Gastroesophageal sphincter (tissue), 4 donors: Measurements from ENCODE around the gene ZNF595. TPM values are rescaled to one million over a fixed set of nuclear protein-coding genes. Genes with fewer than 3 reads are reported as not detected.
"Not testable (repeated sequence)": the region's sequence is repeated elsewhere in the genome, so short reads cannot be mapped to it uniquely, and the experiment has no call there.

Experiments
- ATAC-seq: fragments of 150-250 bp; one replicate; pipeline ENCODE4 v1.9.1; 2016; ENCODE audit warnings: mild to moderate bottlenecking, moderate library complexity
- H3K27ac ChIP-seq, 4 donors: fragments of 200-600 bp; sonication (generic) in 3 of 4; 1 replicate in 3 of 4; 2 replicates in 1 of 4; pipeline ENCODE4 v1.5.1; 2016 to 2019
- H3K27me3 ChIP-seq: fragments of 200-600 bp; sonication (generic); one replicate; pipeline ENCODE4 v1.5.1; 2019
- H3K36me3 ChIP-seq, 2 donors: fragments of 200-600 bp; sonication (generic); one replicate each; pipeline ENCODE4 v1.5.1; 2019; ENCODE audit warnings: control low read depth in 1 of 2
- H3K4me1 ChIP-seq, 3 donors: fragments of 200-600 bp; sonication (generic); 1 replicate in 2 of 3; 2 replicates in 1 of 3; pipeline ENCODE4 v1.5.1; 2016 to 2019; ENCODE audit warnings: control low read depth in 2 of 3
- H3K4me3 ChIP-seq, 2 donors: fragments of 200-600 bp; sonication (generic); one replicate each; pipeline ENCODE4 v1.5.1; 2019; ENCODE audit warnings: mild to moderate bottlenecking in 1 of 2, moderate library complexity in 1 of 2
- H3K9me3 ChIP-seq, 3 donors: fragments of 200-600 bp; sonication (generic); one replicate each; pipeline ENCODE4 v1.5.1; 2017 to 2019; ENCODE audit warnings: control low read depth in 2 of 3
- CTCF ChIP-seq, 4 experiments: fragments of 200-600 bp in 2 of 4; fragments of 450-650 bp in 2 of 4; sonication (generic) in 1 of 4; IDR thresholded peaks; one replicate each; pipeline ENCODE4 v1.5.1; 2017 to 2019; ENCODE audit warnings: antibody characterized with exemption in 4 of 4, mild to moderate bottlenecking in 2 of 4, moderate library complexity in 2 of 4
- EP300 ChIP-seq: sonication (generic); formaldehyde crosslinking; IDR thresholded peaks from one replicate; pipeline ENCODE4 v1.6.1; 2017; ENCODE audit warnings: antibody characterized with exemption, mild to moderate bottlenecking
- POLR2A ChIP-seq, 2 donors: fragments of 450-650 bp; IDR thresholded peaks; one replicate each; pipeline ENCODE4 v1.6.1; 2017; ENCODE audit warnings: antibody characterized with exemption in 2 of 2, mild to moderate bottlenecking in 2 of 2, moderate library complexity in 1 of 2
- POLR2AphosphoS5 ChIP-seq: sonication (generic); formaldehyde crosslinking; IDR thresholded peaks from one replicate; pipeline ENCODE4 v1.6.1; 2017; ENCODE audit warnings: antibody characterized with exemption
- WGBS, 2 donors: methylation state at CpG; one replicate each; pipeline ENCODE4 v1.1.5; 2018; ENCODE audit warnings: low coverage in 1 of 2; 5-methylcytosine and 5-hydroxymethylcytosine counted together
- total RNA-seq, 4 donors: library from RNA; depleted of rRNA; stranded (reverse); fragments of >200 nt; gene quantifications; one replicate each; pipeline ENCODE4 v1.1.0, GENCODE V29; 2016

Gene ZNF595
- total RNA-seq, 4 donors from 2014 or later: 10.2 to 36.1 (median 24.2) TPM

GRCh38 chr4:120616-121015, 67.5 kb downstream of the ZNF595 start:
- H3K36me3 ChIP-seq: no peaks in the 10 kb centered on the region
- H3K4me3 ChIP-seq: no peak overlapping the region
- ATAC-seq: no peak
- peaks cover 0 to 8% (median under 1%) of the 10 kb centered on the region in 3 donors for H3K4me1 ChIP-seq
- H3K27me3 ChIP-seq: no peaks in the 10 kb centered on the region
- TF ChIP-seq CTCF (IDR thresholded peaks at IDR 0.05) (no peak), EP300 (no peak), POLR2A (IDR thresholded peaks at IDR 0.05) (no peak), POLR2AphosphoS5 (no peak)
- peaks cover 0 to 2% (median 0%) of the 10 kb centered on the region in 3 donors for H3K9me3 ChIP-seq
- no peak overlapping the region for H3K27ac ChIP-seq
- WGBS, 2 donors: 59 to 69% methylated on average over 3 to 4 of the region's 5 CpGs

- Histone ChIP-seq H3K4me3 (no peak overlapping the region), H3K9me3 (peaks cover 0 to 2% (median 0%) of the 10 kb centered on the region in 3 donors), H3K27me3 (no peaks in the 10 kb centered on the region), H3K27ac (no peak overlapping the region), H3K4me1 (peaks cover 0 to 18% (median 5%) of the 10 kb centered on the region in 3 donors), H3K36me3 (no peaks in the 10 kb centered on the region)
- ATAC-seq: no peak
- TF ChIP-seq POLR2A (IDR thresholded peaks at IDR 0.05): no peak
- TF ChIP-seq CTCF (IDR thresholded peaks at IDR 0.05): no peak
- no peak for TF ChIP-seq EP300
- TF ChIP-seq POLR2AphosphoS5: no peak
- WGBS, 2 donors: 71 to 73% methylated on average over 5 of the region's 7 CpGs
Measured at GRCh38 chr4:121408-122084, 68.4 kb downstream of the ZNF595 start.

GRCh38 chr4:123922-124274, 70.8 kb downstream of the ZNF595 start:
- Histone ChIP-seq H3K4me1 (peaks cover 0 to 20% (median 5%) of the 10 kb centered on the region in 3 donors), H3K4me3 (peak overlapping the region; percentile 69 to 73), H3K36me3 (peaks cover 0 to 23% of the 10 kb centered on the region in 2 donors), H3K27ac (peak overlapping the region; percentile 2 to 95 (median 90))
- not testable (repeated sequence) for H3K9me3 ChIP-seq, H3K27me3 ChIP-seq, ATAC-seq
- 71 to 92% methylated on average over 4 to 5 of the region's 10 CpGs for WGBS, 2 donors

GRCh38 chr4:124275-125081, 71.4 kb downstream of the ZNF595 start, which contains the start of gene ZNF718:
Gene ZNF718, plus strand, starts transcription at chr4:124501. Its CDS starts 170 bp downstream, at chr4:124671.
- H3K27me3 ChIP-seq: no peaks in the 10 kb centered on the region

More at GRCh38 chr4:124275-125081, 71.4 kb downstream of the ZNF595 start, which contains the start of gene ZNF718:
- Histone ChIP-seq H3K36me3 (peaks cover 0 to 23% of the 10 kb centered on the region in 2 donors), H3K4me1 (peaks cover 0 to 20% (median 5%) of the 10 kb centered on the region in 3 donors), H3K4me3 (peak within 1 kb of the TSS; percentile 69 to 73), H3K27ac (peak within 1 kb of the TSS; percentile 54 to 95 (median 90)), H3K9me3 (peaks cover 0 to 2% (median 0%) of the 10 kb centered on the region in 3 donors)
- WGBS, 2 donors: 2% methylated on average over 13 of the region's 44 CpGs; no CpG with 5 or more reads in 1 of the 2 donors
- TF ChIP-seq CTCF (IDR thresholded peaks at IDR 0.05): no peak
- peak; percentile 77 for TF ChIP-seq POLR2AphosphoS5
- TF ChIP-seq POLR2A (IDR thresholded peaks at IDR 0.05): peak; percentile 36 to 42
- ATAC-seq: peak; percentile 100
